Measurements from ENCODE around the gene CYB561D1.

Gene CYB561D1

GRCh38 chr1:109546311-109547109 is 52.6 kb downstream of the CYB561D1 start:
- H2AFZ ChIP-seq (ENCODE audit: low read depth, low read length): peak overlapping the region; percentile 82
- no peaks in the 10 kb centered on the region for H3K9me3 ChIP-seq (ENCODE audit: insufficient read depth, low read length, severe bottlenecking)
- H3K27ac ChIP-seq (ENCODE audit: low read length): peak overlapping the region; percentile 88
- peak overlapping the region; percentile 79 for H3K9ac ChIP-seq (ENCODE audit: low read depth, low read length)
- peak overlapping the region; percentile 80 for H3K4me2 ChIP-seq (ENCODE audit: insufficient read depth, low read length)
- H3K27me3 ChIP-seq (ENCODE audit: insufficient read depth, low read length, poor library complexity): no peaks in the 10 kb centered on the region
- TF ChIP-seq CTCF (IDR thresholded peaks at IDR 0.05; ENCODE audit: borderline replicate concordance, extremely low read depth, low read length, poor library complexity, severe bottlenecking): peak; percentile 95
- no peak for TF ChIP-seq EZH2 (IDR thresholded peaks at IDR 0.05; ENCODE audit: borderline replicate concordance, low read depth, low read length, severe bottlenecking)
- H3K79me2 ChIP-seq (ENCODE audit: insufficient read depth, low read length): peaks cover 49% of the 10 kb centered on the region
- H3K36me3 ChIP-seq (ENCODE audit: insufficient read depth, low read length): no peaks in the 10 kb centered on the region; the same call in 1 of the 2 replicates
- DNase-seq (peak; percentile 92), ATAC-seq (ENCODE audit: insufficient read depth, low read depth) (peak; percentile 69)
- peaks cover 12% of the 10 kb centered on the region; the same call in 1 of the 2 replicates for H4K20me1 ChIP-seq (ENCODE audit: insufficient read depth, low read length)
- peaks cover 47% of the 10 kb centered on the region for H3K4me1 ChIP-seq (ENCODE audit: insufficient read depth, low read length)
- peak overlapping the region; percentile 71 to 98 for H3K4me3 ChIP-seq (ENCODE audit: low read depth in 1 of 2, low read length in 2 of 2)

DNA sequence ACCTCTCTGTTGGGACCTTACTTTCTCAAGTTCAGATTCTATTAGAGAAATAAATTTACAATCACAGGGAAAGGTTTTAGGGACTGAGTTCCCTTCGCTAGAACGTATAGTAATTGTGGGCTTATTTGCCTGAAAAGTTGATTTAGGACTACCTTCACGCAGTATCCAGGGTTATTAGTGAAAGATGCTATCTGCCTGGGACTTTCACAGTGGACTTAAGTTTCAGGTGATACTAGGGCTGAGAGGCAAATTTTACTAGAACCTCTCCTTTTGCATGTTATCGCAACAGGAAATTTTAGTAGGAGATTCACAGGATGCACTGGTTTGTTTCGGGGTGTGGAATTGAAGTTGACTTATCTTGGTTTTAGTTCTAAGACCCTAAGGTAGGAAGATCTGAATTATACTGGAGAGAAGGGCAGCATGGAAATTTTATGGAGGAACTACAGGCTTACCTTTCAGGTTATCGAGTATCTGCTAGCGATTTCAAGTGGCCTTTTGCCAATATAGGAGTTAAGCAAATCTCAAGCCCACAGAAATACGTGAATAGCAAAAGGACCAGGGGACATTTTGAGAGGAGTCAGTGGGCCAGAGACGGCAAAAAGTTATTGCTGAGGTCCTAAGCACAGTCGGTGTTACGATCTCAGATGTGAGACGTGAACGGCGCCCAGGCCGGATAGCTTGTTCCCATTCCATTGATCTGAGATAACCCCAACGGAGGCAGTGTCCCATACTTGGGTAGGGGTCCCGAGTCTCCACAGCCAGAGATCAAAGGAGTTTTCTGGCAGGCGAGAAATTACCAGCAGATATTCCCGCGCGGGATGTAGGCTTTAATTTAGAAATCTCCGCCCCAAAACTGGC is 53.8 kb downstream of the CYB561D1 start:
- TF ChIP-seq EZH2 (IDR thresholded peaks at IDR 0.05; ENCODE audit: borderline replicate concordance, low read depth, low read length, severe bottlenecking) (no peak), CTCF (IDR thresholded peaks at IDR 0.05; ENCODE audit: borderline replicate concordance, extremely low read depth, low read length, poor library complexity, severe bottlenecking) (no peak)
- Histone ChIP-seq H3K9me3 (ENCODE audit: insufficient read depth, low read length, severe bottlenecking) (no peaks in the 10 kb centered on the region), H3K27me3 (ENCODE audit: insufficient read depth, low read length, poor library complexity) (no peaks in the 10 kb centered on the region), H3K9ac (ENCODE audit: low read depth, low read length) (peak overlapping the region; percentile 79), H3K4me1 (ENCODE audit: insufficient read depth, low read length) (peaks cover 49% of the 10 kb centered on the region), H3K27ac (ENCODE audit: low read length) (peak overlapping the region; percentile 88), H3K79me2 (ENCODE audit: insufficient read depth, low read length) (peaks cover 60% of the 10 kb centered on the region), H3K4me2 (ENCODE audit: insufficient read depth, low read length) (peak overlapping the region; percentile 80), H2AFZ (ENCODE audit: low read depth, low read length) (peak overlapping the region; percentile 95), H3K36me3 (ENCODE audit: insufficient read depth, low read length) (no peaks in the 10 kb centered on the region; the same call in 1 of the 2 replicates), H4K20me1 (ENCODE audit: insufficient read depth, low read length) (peaks cover 12% of the 10 kb centered on the region; the same call in 1 of the 2 replicates), H3K4me3 (ENCODE audit: low read depth in 1 of 2, low read length in 2 of 2) (peak overlapping the region; percentile 71 to 98)
- DNase-seq (no peak), ATAC-seq (ENCODE audit: insufficient read depth, low read depth) (peak; percentile 7; the same call in 1 of the 3 replicates)

DNA sequence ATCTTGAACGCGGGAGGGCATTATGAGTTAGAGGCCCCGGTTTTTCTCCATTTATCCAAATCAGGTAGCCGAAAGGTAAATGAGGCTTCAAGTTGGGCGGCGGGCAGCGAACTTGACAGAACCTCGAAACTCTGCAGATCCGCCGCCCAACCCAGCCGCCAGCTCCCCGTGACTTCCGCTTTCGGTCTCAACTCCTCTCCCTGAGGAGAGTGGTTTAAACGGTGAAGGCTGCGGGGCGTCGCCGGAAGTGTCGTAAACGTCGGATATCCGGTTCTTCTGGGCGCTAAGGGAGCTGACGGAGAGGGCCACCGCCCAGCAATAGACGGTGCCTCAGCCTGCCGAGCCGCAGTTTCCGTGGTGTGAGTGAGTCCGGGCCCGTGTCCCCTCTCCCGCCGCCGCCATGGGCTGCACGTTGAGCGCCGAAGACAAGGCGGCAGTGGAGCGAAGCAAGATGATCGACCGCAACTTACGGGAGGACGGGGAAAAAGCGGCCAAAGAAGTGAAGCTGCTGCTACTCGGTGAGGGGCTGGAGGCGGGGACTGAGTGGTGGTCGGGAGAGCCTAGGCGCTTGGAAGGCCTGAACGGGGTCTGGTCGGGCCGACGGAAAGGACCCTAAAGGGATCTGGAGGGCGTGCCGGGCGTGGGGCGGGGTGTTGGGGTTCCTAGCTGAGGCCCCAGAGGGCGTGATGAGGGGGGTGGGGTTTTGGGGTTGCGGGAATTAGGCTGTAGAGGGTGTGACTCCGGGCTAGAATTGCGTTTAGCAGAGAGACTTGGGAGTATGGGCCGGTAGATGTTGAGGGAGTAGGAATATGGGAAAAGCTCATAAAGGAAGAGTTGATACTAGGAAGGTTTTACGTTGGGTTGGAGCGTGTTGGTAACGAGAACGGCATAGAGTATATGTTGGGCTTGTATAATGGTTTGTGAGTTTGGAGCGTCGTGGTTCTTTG is 54.7 kb downstream of the CYB561D1 start, which contains the start of gene GNAI3:
Gene GNAI3, plus strand, starts transcription at position 295 of the 947 bp plus-strand sequence. Its CDS starts 106 bp downstream, at position 401.
- Histone ChIP-seq H3K27me3 (ENCODE audit: insufficient read depth, low read length, poor library complexity) (no peaks in the 10 kb centered on the region), H3K27ac (ENCODE audit: low read length) (peak within 1 kb of the TSS; percentile 88), H3K79me2 (ENCODE audit: insufficient read depth, low read length) (peaks cover 69% of the 10 kb centered on the region), H3K4me1 (ENCODE audit: insufficient read depth, low read length) (peaks cover 49% of the 10 kb centered on the region), H3K9ac (ENCODE audit: low read depth, low read length) (peak within 1 kb of the TSS; percentile 79), H2AFZ (ENCODE audit: low read depth, low read length) (peak within 1 kb of the TSS; percentile 95), H3K4me2 (ENCODE audit: insufficient read depth, low read length) (peak within 1 kb of the TSS; percentile 80), H3K9me3 (ENCODE audit: insufficient read depth, low read length, severe bottlenecking) (no peaks in the 10 kb centered on the region), H4K20me1 (ENCODE audit: insufficient read depth, low read length) (peaks cover 16% of the 10 kb centered on the region), H3K36me3 (ENCODE audit: insufficient read depth, low read length) (no peaks in the 10 kb centered on the region; the same call in 1 of the 2 replicates), H3K4me3 (ENCODE audit: low read depth in 1 of 2, low read length in 2 of 2) (peak within 1 kb of the TSS; percentile 71 to 98)
- DNase-seq: peak; percentile 97
- peak; percentile 94 for ATAC-seq (ENCODE audit: insufficient read depth, low read depth)
- no peak for TF ChIP-seq CTCF (IDR thresholded peaks at IDR 0.05; ENCODE audit: borderline replicate concordance, extremely low read depth, low read length, poor library complexity, severe bottlenecking)
- TF ChIP-seq EZH2 (IDR thresholded peaks at IDR 0.05; ENCODE audit: borderline replicate concordance, low read depth, low read length, severe bottlenecking): no peak
